ENCODE data around the gene CLSTN3. TPM values are rescaled to one million over a fixed set of nuclear protein-coding genes. Genes with fewer than 3 reads are reported as not detected.

CLSTN3 gene
- total RNA-seq, 1 donor from 2014 or later: 19.9 TPM

DNA sequence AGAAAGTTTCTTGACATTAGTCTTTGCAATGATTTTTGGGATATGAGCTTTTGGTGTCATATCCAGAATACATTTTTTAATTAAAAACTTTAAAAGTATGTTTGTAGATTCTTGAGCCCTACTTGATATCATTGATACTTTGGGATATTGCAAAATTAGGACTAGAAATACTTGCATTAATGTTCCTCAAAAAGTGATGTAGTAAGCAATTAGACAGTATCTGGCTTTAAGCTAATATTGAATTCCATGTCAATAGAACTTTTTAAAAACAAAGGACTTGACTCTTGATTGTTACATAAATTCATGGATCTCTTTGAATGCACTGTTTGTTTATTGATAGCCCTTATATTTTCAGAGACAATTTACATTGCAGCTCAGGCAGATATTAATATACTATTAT, 74.9 kb downstream of the CLSTN3 start:
- Mint-ChIP-seq H3K36me3 (ENCODE audit: low read depth) (peaks cover 65% of the 10 kb centered on the region), H3K27me3 (ENCODE audit: low read depth) (no peaks in the 10 kb centered on the region), H3K9me3 (ENCODE audit: low read depth) (no peaks in the 10 kb centered on the region), H3K27ac (ENCODE audit: unreplicated experiment) (no peak overlapping the region), H3K4me3 (ENCODE audit: unreplicated experiment) (no peak overlapping the region), H3K4me1 (ENCODE audit: low read depth) (no peaks in the 10 kb centered on the region)
- DNase-seq (ENCODE audit: low spot score): no peak
- TF ChIP-seq, protein P1, sequence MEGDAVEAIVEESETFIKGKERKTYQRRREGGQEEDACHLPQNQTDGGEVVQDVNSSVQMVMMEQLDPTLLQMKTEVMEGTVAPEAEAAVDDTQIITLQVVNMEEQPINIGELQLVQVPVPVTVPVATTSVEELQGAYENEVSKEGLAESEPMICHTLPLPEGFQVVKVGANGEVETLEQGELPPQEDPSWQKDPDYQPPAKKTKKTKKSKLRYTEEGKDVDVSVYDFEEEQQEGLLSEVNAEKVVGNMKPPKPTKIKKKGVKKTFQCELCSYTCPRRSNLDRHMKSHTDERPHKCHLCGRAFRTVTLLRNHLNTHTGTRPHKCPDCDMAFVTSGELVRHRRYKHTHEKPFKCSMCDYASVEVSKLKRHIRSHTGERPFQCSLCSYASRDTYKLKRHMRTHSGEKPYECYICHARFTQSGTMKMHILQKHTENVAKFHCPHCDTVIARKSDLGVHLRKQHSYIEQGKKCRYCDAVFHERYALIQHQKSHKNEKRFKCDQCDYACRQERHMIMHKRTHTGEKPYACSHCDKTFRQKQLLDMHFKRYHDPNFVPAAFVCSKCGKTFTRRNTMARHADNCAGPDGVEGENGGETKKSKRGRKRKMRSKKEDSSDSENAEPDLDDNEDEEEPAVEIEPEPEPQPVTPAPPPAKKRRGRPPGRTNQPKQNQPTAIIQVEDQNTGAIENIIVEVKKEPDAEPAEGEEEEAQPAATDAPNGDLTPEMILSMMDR (IDR thresholded peaks at IDR 0.05): no peak

DNA sequence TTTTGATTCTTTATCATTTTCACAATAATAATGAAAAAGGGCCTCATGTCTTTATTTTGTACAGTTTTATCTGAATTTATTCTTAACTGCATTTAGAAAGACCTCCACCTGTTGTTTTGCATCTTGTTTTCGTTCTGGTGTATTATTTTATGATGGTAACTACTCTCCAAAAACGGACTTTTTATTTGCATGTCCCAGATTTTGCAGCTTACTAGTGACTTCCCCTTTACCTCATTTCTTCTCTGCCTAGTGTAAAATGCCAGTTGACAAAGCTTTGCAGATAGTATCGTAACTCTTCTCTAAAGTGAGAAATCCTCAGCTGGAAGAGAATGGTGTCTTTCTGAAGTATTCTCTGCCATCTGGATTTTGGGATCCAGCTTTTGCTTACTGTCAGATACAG, 76.5 kb downstream of the CLSTN3 start:
- TF ChIP-seq, protein P1 (IDR thresholded peaks at IDR 0.05): no peak
- no peaks in the 10 kb centered on the region for H3K4me1 Mint-ChIP-seq (ENCODE audit: low read depth)

DNA sequence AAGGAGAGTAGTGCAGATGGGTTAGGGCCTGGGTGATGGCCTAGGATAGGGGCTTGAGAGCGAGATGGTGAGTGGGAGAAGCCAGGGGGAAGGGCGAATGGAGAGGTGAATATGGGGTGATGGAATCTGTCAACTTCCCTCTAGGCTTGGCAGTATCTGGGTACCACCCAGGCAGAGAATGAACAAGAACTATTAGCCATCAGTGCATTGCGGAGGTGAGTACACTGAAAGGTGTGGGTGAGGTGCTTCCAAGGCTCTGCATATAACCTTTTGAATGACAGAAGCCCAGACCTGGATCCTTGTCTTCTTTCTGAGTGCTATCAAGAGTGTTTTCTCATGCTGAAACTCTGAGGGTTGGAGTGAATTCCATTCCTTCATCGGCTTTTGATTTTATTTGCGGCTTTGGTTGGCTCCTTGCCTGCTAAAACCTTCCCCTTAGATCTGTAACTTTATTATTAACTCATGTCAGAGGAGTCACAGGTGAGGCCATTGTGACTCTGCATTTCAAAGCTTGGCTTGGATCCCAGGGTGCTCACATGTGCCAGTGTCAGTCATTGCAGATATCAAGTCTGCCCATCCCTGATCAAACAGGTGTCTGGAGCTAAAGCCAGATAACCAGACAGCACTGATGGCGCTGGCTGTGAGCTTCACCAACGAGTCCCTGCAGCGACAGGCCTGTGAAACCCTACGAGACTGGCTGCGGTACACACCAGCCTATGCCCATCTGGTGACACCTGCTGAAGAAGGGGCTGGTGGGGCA, 77.9 kb downstream of the CLSTN3 start:
- peaks cover 17% of the 10 kb centered on the region for H3K9me3 Mint-ChIP-seq (ENCODE audit: low read depth)
- TF ChIP-seq, protein P1 (IDR thresholded peaks at IDR 0.05): no peak
- H3K27ac Mint-ChIP-seq (ENCODE audit: unreplicated experiment): no peak overlapping the region

More for the DNA sequence above, 76.5 kb downstream of the CLSTN3 start:
- Mint-ChIP-seq H3K27me3 (ENCODE audit: low read depth) (no peaks in the 10 kb centered on the region), H3K27ac (ENCODE audit: unreplicated experiment) (no peak overlapping the region), H3K4me3 (ENCODE audit: unreplicated experiment) (no peak overlapping the region), H3K36me3 (ENCODE audit: low read depth) (peaks cover 71% of the 10 kb centered on the region), H3K9me3 (ENCODE audit: low read depth) (peaks cover 11% of the 10 kb centered on the region)
- DNase-seq (ENCODE audit: low spot score): no peak

More for the DNA sequence above, 77.9 kb downstream of the CLSTN3 start:
- H3K36me3 Mint-ChIP-seq (ENCODE audit: low read depth): peaks cover 64% of the 10 kb centered on the region
- no peak for DNase-seq (ENCODE audit: low spot score)
- no peaks in the 10 kb centered on the region for H3K4me1 Mint-ChIP-seq (ENCODE audit: low read depth)
- H3K4me3 Mint-ChIP-seq (ENCODE audit: unreplicated experiment): no peak overlapping the region
- H3K27me3 Mint-ChIP-seq (ENCODE audit: low read depth): no peaks in the 10 kb centered on the region

Other genes starting within 250 kb of the CLSTN3 start
- gene LRRC23, start 225.5 kb upstream of the CLSTN3 start, total RNA-seq: 6.3 to 9.3 TPM (median 7.6 TPM) in 3 replicates
- gene ENO2, start 215.8 kb upstream of the CLSTN3 start, total RNA-seq: 22.2 to 60.8 TPM (median 58.6 TPM) in 3 replicates
- 103 to 110 TPM (median 106 TPM) in 3 replicates for gene ATN1, start 202.4 kb upstream of the CLSTN3 start, total RNA-seq
- gene RNU7-1, start 186.6 kb upstream of the CLSTN3 start, total RNA-seq: not detected in 3 replicates
- gene C12orf57, start 186.3 kb upstream of the CLSTN3 start, total RNA-seq: 230 to 244 TPM (median 233 TPM) in 3 replicates
- 0.51 to 0.65 TPM in 2 of 3 replicates, not detected in the other for gene PTPN6, start 179.0 kb upstream of the CLSTN3 start, total RNA-seq
- gene PHB2, start 159.7 kb upstream of the CLSTN3 start, total RNA-seq: 129 to 135 TPM (median 129 TPM) in 3 replicates
- 25.0 to 35.1 TPM (median 26.5 TPM) in 3 replicates for gene EMG1, start 159.5 kb upstream of the CLSTN3 start, total RNA-seq
- gene LPCAT3, start 111.9 kb upstream of the CLSTN3 start, total RNA-seq: 18.8 to 22.1 TPM (median 19.4 TPM) in 3 replicates
- 20.8 to 24.2 TPM (median 22.8 TPM) in 3 replicates for gene C1S, start 69.7 kb upstream of the CLSTN3 start, total RNA-seq
- 19.7 to 21.9 TPM (median 19.8 TPM) in 3 replicates for gene C1R, start 37.9 kb upstream of the CLSTN3 start, total RNA-seq
- gene C1RL, start 21.2 kb upstream of the CLSTN3 start, total RNA-seq: 20.3 to 21.0 TPM (median 20.4 TPM) in 3 replicates
- gene RBP5, start 1.5 kb upstream of the CLSTN3 start, total RNA-seq: not detected in 3 replicates
- gene PEX5, start 59.3 kb downstream of the CLSTN3 start, total RNA-seq: 25.1 to 26.0 TPM (median 25.5 TPM) in 3 replicates
- not detected in 3 replicates for gene ACSM4, start 173.7 kb downstream of the CLSTN3 start, total RNA-seq